Medulla oblongata (tissue), 1 donor: ENCODE results near the gene TCFL5.

Experiments
- DNase-seq: peaks from one replicate; pipeline ENCODE4 v3.0.0-alpha.2; 2015; ENCODE audit errors: extremely low spot score

The TCFL5 gene

GRCh38 chr20:62823688-62824475, 37.7 kb downstream of the TCFL5 start:
- DNase-seq, result no peak

- no peak for DNase-seq
Measured at GRCh38 chr20:62822788-62823651, 38.6 kb downstream of the TCFL5 start.

- no peak for DNase-seq
Measured at GRCh38 chr20:62822239-62822787, 39.3 kb downstream of the TCFL5 start.

- no peak for DNase-seq
Measured at GRCh38 chr20:62821726-62822210, 39.9 kb downstream of the TCFL5 start.

GRCh38 chr20:62820962-62821725, 40.5 kb downstream of the TCFL5 start:
- no peak for DNase-seq

GRCh38 chr20:62820208-62820961, 41.2 kb downstream of the TCFL5 start:
- no peak for DNase-seq

- no peak for DNase-seq
Measured at GRCh38 chr20:62819494-62820174, 42.0 kb downstream of the TCFL5 start.

- peak; percentile 82 for DNase-seq
Measured at GRCh38 chr20:62818592-62819493, 42.8 kb downstream of the TCFL5 start.

GRCh38 chr20:62817975-62818591, 43.5 kb downstream of the TCFL5 start:
- DNase-seq, result no peak

GRCh38 chr20:62816884-62817873, 44.4 kb downstream of the TCFL5 start, which contains the start of gene COL9A3:
Gene COL9A3 (plus strand): TSS chr20:62817050. CDS start chr20:62817065, 15 bp downstream.
- DNase-seq, result peak; percentile 77

GRCh38 chr20:62816031-62816883, 45.4 kb downstream of the TCFL5 start:
- no peak for DNase-seq

- no peak for DNase-seq
Measured at GRCh38 chr20:62815066-62815991, 46.3 kb downstream of the TCFL5 start.

- DNase-seq, result no peak
Measured at GRCh38 chr20:62814709-62815065, 46.9 kb downstream of the TCFL5 start.

- DNase-seq, result no peak
Measured at GRCh38 chr20:62814060-62814708, 47.4 kb downstream of the TCFL5 start.

GRCh38 chr20:62813588-62813987, 48.0 kb downstream of the TCFL5 start:
- DNase-seq, result no peak
